Tibial nerve (tissue), 3 donors: ENCODE data around the gene GALNT1.

Source experiments
- POLR2A ChIP-seq, 2 donors: fragments of 450-650 bp; IDR thresholded peaks; one replicate each; pipeline ENCODE4 v1.6.1; 2017; ENCODE audit warnings: antibody characterized with exemption in 2 of 2, mild to moderate bottlenecking in 2 of 2, moderate library complexity in 2 of 2
- TF ChIP-seq, protein P1 (sequence below), 5 experiments: fragments of 200-600 bp in 3 of 5; fragments of 450-650 bp in 2 of 5; sonication (generic) in 3 of 5; IDR thresholded peaks; one replicate each; pipeline ENCODE4 v1.5.1; 2016 to 2019; ENCODE audit warnings: antibody characterized with exemption in 5 of 5, mild to moderate bottlenecking in 3 of 5, moderate library complexity in 2 of 5

DNA sequence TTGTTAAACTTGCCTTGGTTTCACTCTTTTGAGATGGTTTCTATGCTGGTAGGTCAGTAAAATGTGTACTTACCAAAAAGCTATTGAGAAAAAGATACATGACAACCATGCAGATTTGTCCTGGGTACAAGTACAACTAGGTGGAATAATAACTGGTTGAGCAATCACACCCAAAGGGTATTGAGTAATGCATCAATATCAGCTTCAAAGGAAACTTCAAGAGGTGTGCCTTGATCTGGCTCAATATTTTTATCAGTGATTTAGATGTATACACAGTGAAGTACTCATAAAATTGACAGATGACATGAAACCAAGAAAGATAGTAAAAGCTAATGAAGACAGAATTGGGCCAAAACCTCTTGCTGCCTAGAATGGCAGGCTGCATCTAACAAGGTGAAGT is 21.7 kb upstream of the GALNT1 start:
- TF ChIP-seq, protein P1, sequence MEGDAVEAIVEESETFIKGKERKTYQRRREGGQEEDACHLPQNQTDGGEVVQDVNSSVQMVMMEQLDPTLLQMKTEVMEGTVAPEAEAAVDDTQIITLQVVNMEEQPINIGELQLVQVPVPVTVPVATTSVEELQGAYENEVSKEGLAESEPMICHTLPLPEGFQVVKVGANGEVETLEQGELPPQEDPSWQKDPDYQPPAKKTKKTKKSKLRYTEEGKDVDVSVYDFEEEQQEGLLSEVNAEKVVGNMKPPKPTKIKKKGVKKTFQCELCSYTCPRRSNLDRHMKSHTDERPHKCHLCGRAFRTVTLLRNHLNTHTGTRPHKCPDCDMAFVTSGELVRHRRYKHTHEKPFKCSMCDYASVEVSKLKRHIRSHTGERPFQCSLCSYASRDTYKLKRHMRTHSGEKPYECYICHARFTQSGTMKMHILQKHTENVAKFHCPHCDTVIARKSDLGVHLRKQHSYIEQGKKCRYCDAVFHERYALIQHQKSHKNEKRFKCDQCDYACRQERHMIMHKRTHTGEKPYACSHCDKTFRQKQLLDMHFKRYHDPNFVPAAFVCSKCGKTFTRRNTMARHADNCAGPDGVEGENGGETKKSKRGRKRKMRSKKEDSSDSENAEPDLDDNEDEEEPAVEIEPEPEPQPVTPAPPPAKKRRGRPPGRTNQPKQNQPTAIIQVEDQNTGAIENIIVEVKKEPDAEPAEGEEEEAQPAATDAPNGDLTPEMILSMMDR (IDR thresholded peaks at IDR 0.05): no peak
- TF ChIP-seq POLR2A (IDR thresholded peaks at IDR 0.05): no peak
